A549 (cell line): ENCODE measurements around the gene DLL4.

ENCODE experiments used
- CHD2 ChIP-seq: fragments of 150-350 bp; IDR thresholded peaks from 2 replicates; pipeline ENCODE4 v1.6.1; 2014; ENCODE audit warnings: low read length; ENCODE audit not compliant: partially characterized antibody
- CTCF ChIP-seq: fragments of >200 bp; sonication (Bioruptor Twin); formaldehyde crosslinking; IDR thresholded peaks from 3 replicates; pipeline ENCODE4 v1.5.1; 2016
- NPAS2 ChIP-seq: fragments of 250-450 bp; sonication (Bioruptor Pico); IDR thresholded peaks from 2 replicates; pipeline ENCODE4 v1.8.0; 2022; ENCODE audit warnings: mild to moderate bottlenecking, moderate library complexity, borderline replicate concordance

GRCh38 chr15:40959331-40960141 lies 30.4 kb downstream of the DLL4 start:
- no peak for TF ChIP-seq CHD2
- no peak for TF ChIP-seq NPAS2 (CRISPR knock-in tag)
- TF ChIP-seq CTCF = no peak
